Astrocyte (in vitro differentiated cells and primary cell): Measurements from ENCODE around the gene BMPR1A. TPM values are rescaled to one million over a fixed set of nuclear protein-coding genes. Genes with fewer than 3 reads are reported as not detected.
A peak's percentile ranks its signal among the peaks of the same experiment; 100 is the strongest.

Experiments used
- DNase-seq: peaks from one replicate; pipeline ENCODE4 v3.0.0-alpha.2; 2010; ENCODE audit warnings: low read depth
- FAIRE-seq: peaks from 2 replicates; lab custom pipeline; 2011; peaks lifted over from hg19 to GRCh38; lab: Jason Lieb, UNC
- H2AFZ ChIP-seq: 2 replicates; pipeline ENCODE4 v1.6.0; 2012; ENCODE audit warnings: low read depth, low read length, inconsistent platforms
- H3K27ac ChIP-seq: 2 replicates; pipeline ENCODE4 v1.5.1; 2011; ENCODE audit warnings: low read depth, low read length, inconsistent platforms
- H3K27me3 ChIP-seq: 2 replicates; pipeline ENCODE4 v1.6.0; 2011; ENCODE audit warnings: low read length, inconsistent platforms; ENCODE audit not compliant: insufficient read depth
- H3K36me3 ChIP-seq: 2 replicates; pipeline ENCODE4 v1.5.1; 2011; ENCODE audit warnings: low read length, inconsistent platforms; ENCODE audit not compliant: insufficient read depth
- H3K4me1 ChIP-seq: 2 replicates; pipeline ENCODE4 v1.5.1; 2011; ENCODE audit warnings: low read length, inconsistent platforms; ENCODE audit not compliant: insufficient read depth
- H3K4me2 ChIP-seq: 2 replicates; pipeline ENCODE4 v1.6.0; 2012; ENCODE audit warnings: low read length, inconsistent platforms
- H3K4me3 ChIP-seq: 2 replicates; pipeline ENCODE4 v1.5.1; 2011; ENCODE audit warnings: low read depth, mild to moderate bottlenecking, low read length, inconsistent platforms; ENCODE audit not compliant: insufficient read depth
- H3K79me2 ChIP-seq: 2 replicates; pipeline ENCODE4 v1.6.0; 2012; ENCODE audit warnings: mild to moderate bottlenecking, low read length, inconsistent platforms; ENCODE audit not compliant: insufficient read depth
- H3K9ac ChIP-seq: 2 replicates; pipeline ENCODE4 v1.6.0; 2012; ENCODE audit warnings: mild to moderate bottlenecking, low read length, inconsistent platforms
- H3K9me3 ChIP-seq: 2 replicates; pipeline ENCODE4 v1.5.1; 2012; ENCODE audit warnings: low read depth, mild to moderate bottlenecking, low read length, inconsistent platforms; ENCODE audit not compliant: insufficient read depth
- H4K20me1 ChIP-seq: 2 replicates; pipeline ENCODE4 v1.6.0; 2012; ENCODE audit warnings: low read length, inconsistent platforms; ENCODE audit not compliant: insufficient read depth
- H3K27ac Mint-ChIP-seq: one replicate; pipeline ENCODE4 v1.8.0; 2021; ENCODE audit warnings: mild to moderate bottlenecking, mixed read lengths; ENCODE audit not compliant: unreplicated experiment
- H3K27me3 Mint-ChIP-seq: one replicate; pipeline ENCODE4 v1.8.0; 2021; ENCODE audit warnings: low read depth, mixed read lengths; ENCODE audit not compliant: unreplicated experiment
- H3K36me3 Mint-ChIP-seq: one replicate; pipeline ENCODE4 v1.8.0; 2021; ENCODE audit warnings: low read depth, mixed read lengths; ENCODE audit not compliant: unreplicated experiment
- H3K4me1 Mint-ChIP-seq: one replicate; pipeline ENCODE4 v1.8.0; 2021; ENCODE audit warnings: low read depth, mixed read lengths; ENCODE audit not compliant: unreplicated experiment
- H3K4me3 Mint-ChIP-seq: one replicate; pipeline ENCODE4 v1.8.0; 2021; ENCODE audit warnings: mild to moderate bottlenecking, moderate library complexity, mixed read lengths; ENCODE audit not compliant: unreplicated experiment
- H3K9me3 Mint-ChIP-seq: one replicate; pipeline ENCODE4 v1.8.0; 2021; ENCODE audit warnings: mild to moderate bottlenecking, mixed read lengths; ENCODE audit not compliant: unreplicated experiment
- CTCF ChIP-seq: IDR thresholded peaks from 2 replicates; pipeline ENCODE4 v1.5.1; 2011; ENCODE audit warnings: low read depth, mild to moderate bottlenecking, inconsistent platforms, low read length, moderate library complexity; ENCODE audit not compliant: insufficient read depth
- EZH2 ChIP-seq: IDR thresholded peaks from 2 replicates; pipeline ENCODE4 v1.6.1; 2012; ENCODE audit warnings: mild to moderate bottlenecking, low read length, inconsistent platforms; ENCODE audit not compliant: insufficient read depth
- total RNA-seq: library from RNA; stranded (reverse); gene quantifications from 2 replicates; pipeline ENCODE4 v1.2.1, GENCODE V29; 2021

BMPR1A gene
- total RNA-seq, 1 donor from 2014 or later, result 52.2 TPM

- H3K27me3 ChIP-seq, result no peaks in the 10 kb centered on the region
- H4K20me1 ChIP-seq, result peaks cover 59% of the 10 kb centered on the region
- H2AFZ ChIP-seq, result no peak overlapping the region
- Mint-ChIP-seq H3K36me3 (no peaks in the 10 kb centered on the region), H3K4me1 (peaks cover 4% of the 10 kb centered on the region), H3K27me3 (no peaks in the 10 kb centered on the region), H3K27ac (no peak overlapping the region), H3K4me3 (no peak overlapping the region), H3K9me3 (no peaks in the 10 kb centered on the region)
- FAIRE-seq, result no peak
- no peaks in the 10 kb centered on the region for H3K36me3 ChIP-seq
- H3K79me2 ChIP-seq, result peaks cover 86% of the 10 kb centered on the region
- DNase-seq, result no peak
- no peaks in the 10 kb centered on the region for H3K9me3 ChIP-seq
- H3K27ac ChIP-seq, result no peak overlapping the region
- H3K9ac ChIP-seq, result no peak overlapping the region
- H3K4me1 ChIP-seq, result peaks cover 3% of the 10 kb centered on the region
- H3K4me2 ChIP-seq, result no peak overlapping the region
- H3K4me3 ChIP-seq, result no peak overlapping the region
- TF ChIP-seq CTCF (no peak), EZH2 (no peak)
These were observed 64.1 kb downstream of the BMPR1A start for GRCh38 chr10:86820509-86820908.

- peak; percentile 69 for DNase-seq
- H3K27ac ChIP-seq, result no peak overlapping the region
- H2AFZ ChIP-seq, result no peak overlapping the region
- no peak for FAIRE-seq
- TF ChIP-seq CTCF, result no peak
- no peak for TF ChIP-seq EZH2
- no peak overlapping the region for H3K4me3 ChIP-seq
- no peaks in the 10 kb centered on the region for H3K4me1 ChIP-seq
- peaks cover 56% of the 10 kb centered on the region for H4K20me1 ChIP-seq
- Mint-ChIP-seq H3K4me1 (peaks cover 3% of the 10 kb centered on the region), H3K27ac (no peak overlapping the region), H3K36me3 (no peaks in the 10 kb centered on the region), H3K27me3 (no peaks in the 10 kb centered on the region), H3K9me3 (no peaks in the 10 kb centered on the region), H3K4me3 (no peak overlapping the region)
- peaks cover 85% of the 10 kb centered on the region for H3K79me2 ChIP-seq
- no peak overlapping the region for H3K4me2 ChIP-seq
- H3K9ac ChIP-seq, result no peak overlapping the region
- no peaks in the 10 kb centered on the region for H3K9me3 ChIP-seq
- H3K36me3 ChIP-seq, result no peaks in the 10 kb centered on the region
- H3K27me3 ChIP-seq, result no peaks in the 10 kb centered on the region
These were observed 65.1 kb downstream of the BMPR1A start for GRCh38 chr10:86821388-86821999.

- Histone ChIP-seq H3K36me3 (no peaks in the 10 kb centered on the region), H3K79me2 (peaks cover 88% of the 10 kb centered on the region), H3K4me3 (no peak overlapping the region), H3K27me3 (no peaks in the 10 kb centered on the region), H3K4me1 (no peaks in the 10 kb centered on the region), H2AFZ (no peak overlapping the region), H3K9ac (no peak overlapping the region), H3K27ac (no peak overlapping the region), H3K4me2 (no peak overlapping the region), H4K20me1 (peaks cover 62% of the 10 kb centered on the region), H3K9me3 (no peaks in the 10 kb centered on the region)
- no peak for FAIRE-seq
- Mint-ChIP-seq H3K4me3 (no peak overlapping the region), H3K36me3 (no peaks in the 10 kb centered on the region), H3K4me1 (peaks cover 3% of the 10 kb centered on the region), H3K27ac (peak overlapping the region; percentile 1), H3K9me3 (no peaks in the 10 kb centered on the region), H3K27me3 (no peaks in the 10 kb centered on the region)
- no peak for DNase-seq
- TF ChIP-seq EZH2 (no peak), CTCF (no peak)
These were observed 67.1 kb downstream of the BMPR1A start for GRCh38 chr10:86823565-86823964.
